ENCODE data around the gene AGFG2. TPM values are rescaled to one million over a fixed set of nuclear protein-coding genes. Genes with fewer than 3 reads are reported as not detected.

The AGFG2 gene
- total and polyA plus RNA-seq, 2 of the 13 experiments (the other 11 are each of a cell fraction or from before 2014, with no cell fraction given) = 125 to 132 TPM

GRCh38 chr7:100541309-100541708, 2.3 kb downstream of the AGFG2 start (continued):
- TF ChIP-seq ARID2 (CRISPR knock-in tag; IDR thresholded peaks at IDR 0.05; ENCODE audit: borderline replicate concordance) = 0 out of 2 replicates have a peak, but pooled peaks have one; percentile 47
- TF ChIP-seq GATAD2A (CRISPR knock-in tag; IDR thresholded peaks at IDR 0.05) = 0 out of 2 replicates have a peak, but pooled peaks have one; percentile 11
- TF ChIP-seq CEBPG (CRISPR knock-in tag; IDR thresholded peaks at IDR 0.05) = peak; percentile 79
- TF ChIP-seq THRA (CRISPR knock-in tag; IDR thresholded peaks at IDR 0.05; ENCODE audit: borderline replicate concordance) = peak; percentile 67; the same call in 1 of the 2 replicates
- peak; percentile 60 for TF ChIP-seq RBFOX2 (IDR thresholded peaks at IDR 0.05; ENCODE audit: low read depth, low read length)

DNA sequence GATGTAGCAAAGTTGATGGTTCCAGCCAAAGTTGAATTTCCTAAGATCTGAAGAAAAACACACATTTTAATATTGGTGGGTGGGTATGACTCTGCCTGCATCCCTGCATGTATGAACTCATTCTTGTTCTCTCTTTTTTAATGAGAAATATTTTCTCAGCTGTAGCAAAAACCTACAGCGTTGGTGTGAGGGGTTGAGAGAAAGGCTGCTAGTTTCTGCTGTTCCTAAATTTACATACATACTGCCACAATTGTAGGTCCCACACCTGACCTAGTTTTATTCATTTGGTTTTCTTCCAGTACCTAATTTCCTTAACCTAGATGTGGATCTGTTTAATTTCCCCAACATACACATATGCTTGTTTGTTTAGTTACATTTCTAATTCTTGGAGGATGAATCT, 4.6 kb downstream of the AGFG2 start:
- DNase-seq (ENCODE audit: low spot score) (no peak), ATAC-seq (no peak), FAIRE-seq (no peak)
- WGBS (ENCODE audit: low lambda C conversion rate) = 11% methylated on average over 1 of the region's 1 CpG
- Histone ChIP-seq H3K36me3 (replicated peaks in 1 of 2; ENCODE audit: control insufficient read depth in 1 of 2, insufficient read depth in 2 of 2, low read length in 2 of 2) (peaks cover 0 to 14% of the 10 kb centered on the region in 2 experiments; a peak in 4 of 5 replicates), H3K4me3 (replicated peaks in 1 of 3; ENCODE audit: insufficient read depth in 1 of 3, low read depth in 2 of 3, low read length in 3 of 3) (peak overlapping the region; percentile 38 to 43 (median 39); a peak in 5 of 6 replicates), H3K4me2 (ENCODE audit: low read depth, low read length) (peak overlapping the region; percentile 86), H2AFZ (ENCODE audit: low read length) (no peak overlapping the region), H3K9ac (ENCODE audit: insufficient read depth, low read depth, low read length) (peak overlapping the region; percentile 63), H3K4me1 (ENCODE audit: insufficient read depth, low read length) (peaks cover 74% of the 10 kb centered on the region), H3K79me2 (ENCODE audit: insufficient read depth, low read length) (peaks cover 71% of the 10 kb centered on the region), H3K9me3 (ENCODE audit: low read length) (no peaks in the 10 kb centered on the region), H4K20me1 (ENCODE audit: insufficient read depth, low read length) (no peaks in the 10 kb centered on the region), H3K27me3 (ENCODE audit: control insufficient read depth in 1 of 2, insufficient read depth in 2 of 2, low read length in 2 of 2) (no peaks in the 10 kb centered on the region; a peak in 1 of 5 replicates), H3K27ac (ENCODE audit: extremely low read length, insufficient read depth, low read length) (peak overlapping the region; percentile 94)
- intact Hi-C loops (cut with micrococcal nuclease; ENCODE audit: unreplicated experiment) (no loop called here), in situ Hi-C loops (cut with HindIII; ENCODE audit: extremely low pct_ligation_motif_present, low pct_unique_long_range_greater_than_20kb) (no loop called here)
- ChIA-PET CTCF (ENCODE audit: low intra/inter-chr PET ratio, low total read pairs) (no interaction called here), POLR2A (interaction anchor here (2.4 kb wide), 1 partner anchor 65 kb away, joined by 9 read pairs; the partner anchor contains the start of gene TSC22D4)
- BruUV-seq (replicated peaks) = no TSS peak
- TF ChIP-seq SETDB1 (CRISPR knock-in tag; IDR thresholded peaks at IDR 0.05; ENCODE audit: borderline replicate concordance) = no peak
- TF ChIP-seq KDM5A (IDR thresholded peaks at IDR 0.05; ENCODE audit: borderline replicate concordance, low read length) = peak; percentile 19; the same call in 1 of the 2 replicates
- TF ChIP-seq AGO2 (optimal IDR thresholded peaks at IDR 0.05; ENCODE audit: low read depth, low read length) = peak; percentile 33
- TF ChIP-seq, protein P1, sequence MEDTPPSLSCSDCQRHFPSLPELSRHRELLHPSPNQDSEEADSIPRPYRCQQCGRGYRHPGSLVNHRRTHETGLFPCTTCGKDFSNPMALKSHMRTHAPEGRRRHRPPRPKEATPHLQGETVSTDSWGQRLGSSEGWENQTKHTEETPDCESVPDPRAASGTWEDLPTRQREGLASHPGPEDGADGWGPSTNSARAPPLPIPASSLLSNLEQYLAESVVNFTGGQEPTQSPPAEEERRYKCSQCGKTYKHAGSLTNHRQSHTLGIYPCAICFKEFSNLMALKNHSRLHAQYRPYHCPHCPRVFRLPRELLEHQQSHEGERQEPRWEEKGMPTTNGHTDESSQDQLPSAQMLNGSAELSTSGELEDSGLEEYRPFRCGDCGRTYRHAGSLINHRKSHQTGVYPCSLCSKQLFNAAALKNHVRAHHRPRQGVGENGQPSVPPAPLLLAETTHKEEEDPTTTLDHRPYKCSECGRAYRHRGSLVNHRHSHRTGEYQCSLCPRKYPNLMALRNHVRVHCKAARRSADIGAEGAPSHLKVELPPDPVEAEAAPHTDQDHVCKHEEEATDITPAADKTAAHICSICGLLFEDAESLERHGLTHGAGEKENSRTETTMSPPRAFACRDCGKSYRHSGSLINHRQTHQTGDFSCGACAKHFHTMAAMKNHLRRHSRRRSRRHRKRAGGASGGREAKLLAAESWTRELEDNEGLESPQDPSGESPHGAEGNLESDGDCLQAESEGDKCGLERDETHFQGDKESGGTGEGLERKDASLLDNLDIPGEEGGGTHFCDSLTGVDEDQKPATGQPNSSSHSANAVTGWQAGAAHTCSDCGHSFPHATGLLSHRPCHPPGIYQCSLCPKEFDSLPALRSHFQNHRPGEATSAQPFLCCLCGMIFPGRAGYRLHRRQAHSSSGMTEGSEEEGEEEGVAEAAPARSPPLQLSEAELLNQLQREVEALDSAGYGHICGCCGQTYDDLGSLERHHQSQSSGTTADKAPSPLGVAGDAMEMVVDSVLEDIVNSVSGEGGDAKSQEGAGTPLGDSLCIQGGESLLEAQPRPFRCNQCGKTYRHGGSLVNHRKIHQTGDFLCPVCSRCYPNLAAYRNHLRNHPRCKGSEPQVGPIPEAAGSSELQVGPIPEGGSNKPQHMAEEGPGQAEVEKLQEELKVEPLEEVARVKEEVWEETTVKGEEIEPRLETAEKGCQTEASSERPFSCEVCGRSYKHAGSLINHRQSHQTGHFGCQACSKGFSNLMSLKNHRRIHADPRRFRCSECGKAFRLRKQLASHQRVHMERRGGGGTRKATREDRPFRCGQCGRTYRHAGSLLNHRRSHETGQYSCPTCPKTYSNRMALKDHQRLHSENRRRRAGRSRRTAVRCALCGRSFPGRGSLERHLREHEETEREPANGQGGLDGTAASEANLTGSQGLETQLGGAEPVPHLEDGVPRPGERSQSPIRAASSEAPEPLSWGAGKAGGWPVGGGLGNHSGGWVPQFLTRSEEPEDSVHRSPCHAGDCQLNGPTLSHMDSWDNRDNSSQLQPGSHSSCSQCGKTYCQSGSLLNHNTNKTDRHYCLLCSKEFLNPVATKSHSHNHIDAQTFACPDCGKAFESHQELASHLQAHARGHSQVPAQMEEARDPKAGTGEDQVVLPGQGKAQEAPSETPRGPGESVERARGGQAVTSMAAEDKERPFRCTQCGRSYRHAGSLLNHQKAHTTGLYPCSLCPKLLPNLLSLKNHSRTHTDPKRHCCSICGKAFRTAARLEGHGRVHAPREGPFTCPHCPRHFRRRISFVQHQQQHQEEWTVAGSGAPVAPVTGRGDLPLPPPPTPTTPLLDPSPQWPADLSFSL (CRISPR knock-in tag; IDR thresholded peaks at IDR 0.05) = no peak
- peak; percentile 77 for TF ChIP-seq RBFOX2 (IDR thresholded peaks at IDR 0.05; ENCODE audit: low read depth, low read length)
- TF ChIP-seq, protein P2, sequence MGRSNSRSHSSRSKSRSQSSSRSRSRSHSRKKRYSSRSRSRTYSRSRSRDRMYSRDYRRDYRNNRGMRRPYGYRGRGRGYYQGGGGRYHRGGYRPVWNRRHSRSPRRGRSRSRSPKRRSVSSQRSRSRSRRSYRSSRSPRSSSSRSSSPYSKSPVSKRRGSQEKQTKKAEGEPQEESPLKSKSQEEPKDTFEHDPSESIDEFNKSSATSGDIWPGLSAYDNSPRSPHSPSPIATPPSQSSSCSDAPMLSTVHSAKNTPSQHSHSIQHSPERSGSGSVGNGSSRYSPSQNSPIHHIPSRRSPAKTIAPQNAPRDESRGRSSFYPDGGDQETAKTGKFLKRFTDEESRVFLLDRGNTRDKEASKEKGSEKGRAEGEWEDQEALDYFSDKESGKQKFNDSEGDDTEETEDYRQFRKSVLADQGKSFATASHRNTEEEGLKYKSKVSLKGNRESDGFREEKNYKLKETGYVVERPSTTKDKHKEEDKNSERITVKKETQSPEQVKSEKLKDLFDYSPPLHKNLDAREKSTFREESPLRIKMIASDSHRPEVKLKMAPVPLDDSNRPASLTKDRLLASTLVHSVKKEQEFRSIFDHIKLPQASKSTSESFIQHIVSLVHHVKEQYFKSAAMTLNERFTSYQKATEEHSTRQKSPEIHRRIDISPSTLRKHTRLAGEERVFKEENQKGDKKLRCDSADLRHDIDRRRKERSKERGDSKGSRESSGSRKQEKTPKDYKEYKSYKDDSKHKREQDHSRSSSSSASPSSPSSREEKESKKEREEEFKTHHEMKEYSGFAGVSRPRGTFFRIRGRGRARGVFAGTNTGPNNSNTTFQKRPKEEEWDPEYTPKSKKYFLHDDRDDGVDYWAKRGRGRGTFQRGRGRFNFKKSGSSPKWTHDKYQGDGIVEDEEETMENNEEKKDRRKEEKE (IDR thresholded peaks at IDR 0.05) = no peak
- 0 out of 2 replicates have a peak, but pooled peaks have one; percentile 1 for TF ChIP-seq KAT8 (CRISPR knock-in tag; IDR thresholded peaks at IDR 0.05)
- TF ChIP-seq, protein P3, sequence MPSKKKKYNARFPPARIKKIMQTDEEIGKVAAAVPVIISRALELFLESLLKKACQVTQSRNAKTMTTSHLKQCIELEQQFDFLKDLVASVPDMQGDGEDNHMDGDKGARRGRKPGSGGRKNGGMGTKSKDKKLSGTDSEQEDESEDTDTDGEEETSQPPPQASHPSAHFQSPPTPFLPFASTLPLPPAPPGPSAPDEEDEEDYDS (CRISPR knock-in tag; IDR thresholded peaks at IDR 0.05) = 0 out of 2 replicates have a peak, but pooled peaks have one; percentile 1
